ENCODE data around the gene CBR4. TPM values are rescaled to one million over a fixed set of nuclear protein-coding genes. Genes with fewer than 3 reads are reported as not detected.
A peak's percentile ranks its signal among the peaks of the same experiment; 100 is the strongest.

Gene CBR4
- total RNA-seq, 1 experiment from 2014 or later: 48.1 TPM

- TF ChIP-seq KAT7 (CRISPR knock-in tag; IDR thresholded peaks at IDR 0.05; ENCODE audit: borderline replicate concordance) (no peak), ARID4B (CRISPR knock-in tag; IDR thresholded peaks at IDR 0.05; ENCODE audit: borderline replicate concordance) (no peak), IRF1 (CRISPR knock-in tag; IDR thresholded peaks at IDR 0.05) (no peak), NR1H2 (CRISPR knock-in tag; IDR thresholded peaks at IDR 0.05) (no peak), CDX4 (CRISPR knock-in tag; IDR thresholded peaks at IDR 0.05; ENCODE audit: borderline replicate concordance) (no peak)
These were observed 28.6 kb downstream of the CBR4 start (continued) for GRCh38 chr4:168981460-168981859.

GRCh38 chr4:168979338-168979737 lies 30.7 kb downstream of the CBR4 start:
- TF ChIP-seq OVOL2 (CRISPR knock-in tag; IDR thresholded peaks at IDR 0.05; ENCODE audit: borderline replicate concordance) (no peak), CBFB (CRISPR knock-in tag; IDR thresholded peaks at IDR 0.05; ENCODE audit: low read depth) (no peak), USF1 (CRISPR knock-in tag; IDR thresholded peaks at IDR 0.05) (no peak), ATF6 (CRISPR knock-in tag; IDR thresholded peaks at IDR 0.05) (no peak), TEAD1 (CRISPR knock-in tag; IDR thresholded peaks at IDR 0.05) (no peak), MAX (CRISPR knock-in tag; IDR thresholded peaks at IDR 0.05) (no peak), NR1H2 (CRISPR knock-in tag; IDR thresholded peaks at IDR 0.05) (no peak), GTF2I (CRISPR knock-in tag; conservative IDR thresholded peaks at IDR 0.05) (no peak), NFATC4 (CRISPR knock-in tag; IDR thresholded peaks at IDR 0.05) (no peak), JUN (CRISPR knock-in tag; IDR thresholded peaks at IDR 0.05) (no peak)
- ChIA-PET POLR2A (interaction anchor here (0.8 to 1.0 kb wide), 2 partner anchors 51 to 350 kb away, joined by 3 to 5 read pairs; no protein-coding TSS in a partner anchor), CTCF (interaction anchor here (0.6 to 1.2 kb wide), 3 partner anchors 36 to 108 kb away, joined by 3 to 5 read pairs (median 3); no protein-coding TSS in a partner anchor)
- no peaks in the 10 kb centered on the region for H3K27me3 Mint-ChIP-seq (ENCODE audit: low read depth)
- peaks cover 4% of the 10 kb centered on the region; the same call in 1 of the 2 replicates for H3K4me1 Mint-ChIP-seq
- H3K4me3 Mint-ChIP-seq: no peak overlapping the region
- H3K9me3 Mint-ChIP-seq: peaks cover 44% of the 10 kb centered on the region
- ATAC-seq (peak; percentile 46; the same call in 1 of the 2 replicates), DNase-seq (ENCODE audit: low spot score) (no peak)
- no peak overlapping the region for H3K27ac Mint-ChIP-seq
- H3K36me3 Mint-ChIP-seq: peaks cover 43% of the 10 kb centered on the region

Data from WTC11 (cell line).